ENCODE results near the gene RAD51B. TPM values are rescaled to one million over a fixed set of nuclear protein-coding genes. Genes with fewer than 3 reads are reported as not detected.
A peak's percentile ranks its signal among the peaks of the same experiment; 100 is the strongest.

RAD51B gene
- total RNA-seq, 1 experiment from 2014 or later: 16.7 TPM

- H3K23ac ChIP-seq (ENCODE audit: insufficient read length, low read depth, low read length): no peak overlapping the region
- no peak overlapping the region for H2BK5ac ChIP-seq (ENCODE audit: insufficient read length, low read length)
- Mint-ChIP-seq H3K4me1 (peaks cover 45 to 49% of the 10 kb centered on the region in 2 experiments), H3K36me3 (ENCODE audit: insufficient read depth in 1 of 3, low read depth in 3 of 3) (peaks cover 0 to 7% (median 6%) of the 10 kb centered on the region in 3 experiments; a peak in 6 of 7 replicates), H3K4me3 (no peak overlapping the region), H3K27me3 (ENCODE audit: low read depth) (no peaks in the 10 kb centered on the region; the same call in 1 of the 2 replicates), H3K27ac (peak overlapping the region in 2 of 3 experiments; percentile 15 to 20; a peak in 2 of 7 replicates), H3K9me3 (peaks cover 4% of the 10 kb centered on the region in 2 experiments; a peak in 3 of 5 replicates)
- H3K23me2 ChIP-seq (ENCODE audit: insufficient read length, low read depth, low read length, poor library complexity, severe bottlenecking): no peaks in the 10 kb centered on the region
- no peak overlapping the region for H3K56ac ChIP-seq (ENCODE audit: insufficient read length, low read depth, low read length)
- no peak overlapping the region for H4K5ac ChIP-seq (ENCODE audit: insufficient read length, low read depth, low read length)
- no peak overlapping the region; the same call in 1 of the 2 replicates for H2BK15ac ChIP-seq (ENCODE audit: low read depth, low read length)
- no peak overlapping the region for H2AFZ ChIP-seq (ENCODE audit: low read length)
- H2BK20ac ChIP-seq (ENCODE audit: low read depth, low read length, poor library complexity, severe bottlenecking): no peak overlapping the region
- H3K4me1 ChIP-seq (ENCODE audit: insufficient read depth, low read length): peaks cover 11% of the 10 kb centered on the region; the same call in 1 of the 2 replicates
- TF ChIP-seq CTCF (conservative IDR thresholded peaks at IDR 0.05): no peak
- no peak overlapping the region for H3K4ac ChIP-seq (ENCODE audit: low read depth, low read length)
- no peak overlapping the region for H3K18ac ChIP-seq (ENCODE audit: insufficient read length, low read depth, low read length)
- no peak overlapping the region for H3K27ac ChIP-seq (ENCODE audit: insufficient read length, low read depth, low read length)
- H3K14ac ChIP-seq (ENCODE audit: insufficient read depth, low read length): no peak overlapping the region; the same call in 1 of the 2 replicates
- no peak overlapping the region for H2BK120ac ChIP-seq (ENCODE audit: low read depth, low read length, poor library complexity, severe bottlenecking)
- no peaks in the 10 kb centered on the region for H3K9me3 ChIP-seq (ENCODE audit: control insufficient read depth, low read depth, low read length)
- no peaks in the 10 kb centered on the region for H3K79me1 ChIP-seq (ENCODE audit: insufficient read depth, low read depth, low read length, poor library complexity, severe bottlenecking)
- H3T11ph ChIP-seq (ENCODE audit: low read length): no peak overlapping the region
- H3K27me3 ChIP-seq (ENCODE audit: insufficient read depth, low read length): no peaks in the 10 kb centered on the region
- no peak overlapping the region for H2AK5ac ChIP-seq (ENCODE audit: insufficient read length, low read length)
- no peaks in the 10 kb centered on the region for H4K20me1 ChIP-seq (ENCODE audit: control insufficient read depth, insufficient read depth, insufficient read length)
- no peak overlapping the region for H2BK12ac ChIP-seq (ENCODE audit: insufficient read length, low read depth, low read length)
- DNase-seq: no peak
- H3K79me2 ChIP-seq (ENCODE audit: insufficient read depth, low read length): no peaks in the 10 kb centered on the region
- no peak overlapping the region for H3K4me2 ChIP-seq (ENCODE audit: insufficient read depth, insufficient read length, low read length)
- no peak overlapping the region for H4K8ac ChIP-seq (replicated peaks; ENCODE audit: insufficient read length, low read depth, low read length)
- H3K9ac ChIP-seq (ENCODE audit: extremely low read depth, insufficient read length, low read length): no peak overlapping the region
- no CpG with 5 or more reads among the region's 5 CpGs for WGBS (ENCODE audit: extremely low coverage, insufficient read length, low lambda C conversion rate)
- H4K91ac ChIP-seq (ENCODE audit: insufficient read length, low read depth, low read length): no peak overlapping the region
Measured at GRCh38 chr14:68293404-68293803, 473.8 kb downstream of the RAD51B start.
